ENCODE results near the gene OR5H2.
"Not testable (repeated sequence)": the region's sequence is repeated elsewhere in the genome, so short reads cannot be mapped to it uniquely, and the experiment has no call there.

The OR5H2 gene

DNA sequence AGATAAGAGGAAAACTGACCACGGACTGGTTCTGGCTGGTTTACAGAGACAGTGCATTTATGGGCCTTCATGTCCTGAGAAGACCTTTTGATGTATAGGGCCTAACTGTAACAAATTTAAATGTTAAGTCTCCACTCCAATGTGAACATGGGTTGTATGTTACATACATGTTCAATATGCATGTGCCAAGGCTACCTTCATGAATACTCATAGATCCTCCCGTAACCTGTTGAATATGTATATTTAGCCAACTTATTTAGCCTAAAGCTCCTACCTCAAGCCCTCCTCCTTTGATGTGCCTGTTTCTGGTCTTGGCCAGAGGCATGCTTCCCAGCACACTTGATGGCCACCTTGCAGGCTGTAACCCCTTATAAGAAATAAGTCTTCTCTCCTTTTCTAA, at the start of gene OR5H2:
Gene OR5H2 (plus strand): TSS at position 301 of the 400 bp plus-strand sequence. CDS start 398 bp downstream, outside the sequence.
- TF ChIP-seq, protein P1, sequence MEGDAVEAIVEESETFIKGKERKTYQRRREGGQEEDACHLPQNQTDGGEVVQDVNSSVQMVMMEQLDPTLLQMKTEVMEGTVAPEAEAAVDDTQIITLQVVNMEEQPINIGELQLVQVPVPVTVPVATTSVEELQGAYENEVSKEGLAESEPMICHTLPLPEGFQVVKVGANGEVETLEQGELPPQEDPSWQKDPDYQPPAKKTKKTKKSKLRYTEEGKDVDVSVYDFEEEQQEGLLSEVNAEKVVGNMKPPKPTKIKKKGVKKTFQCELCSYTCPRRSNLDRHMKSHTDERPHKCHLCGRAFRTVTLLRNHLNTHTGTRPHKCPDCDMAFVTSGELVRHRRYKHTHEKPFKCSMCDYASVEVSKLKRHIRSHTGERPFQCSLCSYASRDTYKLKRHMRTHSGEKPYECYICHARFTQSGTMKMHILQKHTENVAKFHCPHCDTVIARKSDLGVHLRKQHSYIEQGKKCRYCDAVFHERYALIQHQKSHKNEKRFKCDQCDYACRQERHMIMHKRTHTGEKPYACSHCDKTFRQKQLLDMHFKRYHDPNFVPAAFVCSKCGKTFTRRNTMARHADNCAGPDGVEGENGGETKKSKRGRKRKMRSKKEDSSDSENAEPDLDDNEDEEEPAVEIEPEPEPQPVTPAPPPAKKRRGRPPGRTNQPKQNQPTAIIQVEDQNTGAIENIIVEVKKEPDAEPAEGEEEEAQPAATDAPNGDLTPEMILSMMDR (IDR thresholded peaks at IDR 0.05; ENCODE audit: low read depth, low read length): no peak
- no peak for DNase-seq (ENCODE audit: low read depth in 2 of 2)
- no peak within 1 kb of the TSS for H3K4me3 ChIP-seq (replicated peaks in 1 of 2; ENCODE audit: low read depth in 2 of 2, low read length in 2 of 2)

- no peak for DNase-seq (ENCODE audit: low read depth in 2 of 2)
- TF ChIP-seq, protein P1 (IDR thresholded peaks at IDR 0.05; ENCODE audit: low read depth, low read length): no peak
- H3K4me3 ChIP-seq (replicated peaks in 1 of 2; ENCODE audit: low read depth in 2 of 2, low read length in 2 of 2): no peak overlapping the region
Measured at GRCh38 chr3:98233468-98233867, 48.8 kb upstream of the OR5H2 start.

GRCh38 chr3:98240131-98240530, 42.2 kb upstream of the OR5H2 start:
- TF ChIP-seq, protein P1 (IDR thresholded peaks at IDR 0.05; ENCODE audit: low read depth, low read length): no peak
- H3K4me3 ChIP-seq (replicated peaks in 1 of 2; ENCODE audit: low read depth in 2 of 2, low read length in 2 of 2): no peak overlapping the region
- DNase-seq (ENCODE audit: low read depth in 2 of 2): no peak

- TF ChIP-seq, protein P1 (IDR thresholded peaks at IDR 0.05; ENCODE audit: low read depth, low read length): no peak
- DNase-seq (ENCODE audit: low read depth in 2 of 2): no peak
- H3K4me3 ChIP-seq (replicated peaks in 1 of 2; ENCODE audit: low read depth in 2 of 2, low read length in 2 of 2): no peak overlapping the region
Measured at GRCh38 chr3:98242155-98242554, 40.1 kb upstream of the OR5H2 start.

- TF ChIP-seq, protein P1 (IDR thresholded peaks at IDR 0.05; ENCODE audit: low read depth, low read length): no peak
- H3K4me3 ChIP-seq (replicated peaks in 1 of 2; ENCODE audit: low read depth in 2 of 2, low read length in 2 of 2): no peak overlapping the region
- DNase-seq (ENCODE audit: low read depth in 2 of 2): no peak
Measured at GRCh38 chr3:98243843-98244242, 38.5 kb upstream of the OR5H2 start.

DNA sequence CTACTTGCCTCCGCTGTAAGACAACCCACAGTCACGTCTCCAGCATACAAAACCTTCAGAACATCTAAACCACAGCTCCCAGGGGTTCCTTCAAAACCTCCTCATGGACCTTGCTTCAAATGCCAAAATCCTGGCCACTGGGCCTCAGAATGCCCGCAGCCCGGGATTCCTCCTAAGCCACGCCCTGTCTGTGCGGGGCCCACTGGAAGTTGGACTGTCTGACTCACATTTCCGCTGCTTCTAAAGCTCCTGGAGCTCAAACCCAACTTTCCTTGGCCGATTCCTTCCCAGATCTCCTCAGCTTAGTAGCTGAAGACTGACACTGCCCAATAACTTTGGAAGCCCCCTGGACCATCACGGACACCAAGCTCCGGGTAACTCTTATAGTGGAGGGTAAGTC, 36.2 kb upstream of the OR5H2 start:
- no peak overlapping the region for H3K4me3 ChIP-seq (replicated peaks in 1 of 2; ENCODE audit: low read depth in 2 of 2, low read length in 2 of 2)

DNA sequence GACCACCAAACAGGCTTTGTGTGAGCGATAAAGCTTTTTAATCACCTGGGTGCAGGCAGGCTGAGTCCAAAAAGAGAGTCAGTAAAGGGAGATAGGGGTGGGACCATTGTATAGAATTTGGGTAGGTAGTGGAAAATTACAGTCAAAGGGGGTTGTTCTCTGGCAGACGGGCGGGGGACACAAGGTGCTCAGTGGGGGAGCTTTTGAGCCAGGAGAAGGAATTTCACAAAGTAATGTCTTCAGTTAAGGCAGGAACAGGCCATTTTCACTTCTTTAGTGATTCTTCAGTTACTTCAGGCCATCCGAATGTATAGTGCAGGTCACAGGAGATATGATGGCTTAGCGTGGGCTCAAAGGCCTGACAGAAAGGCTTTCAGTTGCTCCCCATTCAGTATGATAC, 26.3 kb upstream of the OR5H2 start:
- DNase-seq (ENCODE audit: low read depth in 2 of 2); H3K4me3 ChIP-seq (replicated peaks in 1 of 2; ENCODE audit: low read depth in 2 of 2, low read length in 2 of 2): not testable (repeated sequence)

More for the DNA sequence above, 36.2 kb upstream of the OR5H2 start:
- DNase-seq (ENCODE audit: low read depth in 2 of 2): no peak
- TF ChIP-seq, protein P1 (IDR thresholded peaks at IDR 0.05; ENCODE audit: low read depth, low read length): no peak
